Measurements from ENCODE around the gene BLOC1S3. TPM values are rescaled to one million over a fixed set of nuclear protein-coding genes. Genes with fewer than 3 reads are reported as not detected.

Gene BLOC1S3
- total and polyA plus RNA-seq, 2 of the 13 experiments (the other 11 are each of a cell fraction or from before 2014, with no cell fraction given): 4.3 to 4.8 TPM

GRCh38 chr19:45168767-45169351 lies 9.7 kb upstream of the BLOC1S3 start (continued):
- TF ChIP-seq ZNF225 (CRISPR knock-in tag; IDR thresholded peaks at IDR 0.05): no peak
- no peak for TF ChIP-seq ZNF746 (CRISPR knock-in tag; IDR thresholded peaks at IDR 0.05)
- no peak for TF ChIP-seq ZNF547 (CRISPR knock-in tag; IDR thresholded peaks at IDR 0.05)
- no peak for TF ChIP-seq BCL3 (CRISPR knock-in tag; IDR thresholded peaks at IDR 0.05)
- no peak for TF ChIP-seq PHB2 (IDR thresholded peaks at IDR 0.05; ENCODE audit: partially characterized antibody)
- TF ChIP-seq ZSCAN21 (CRISPR knock-in tag; IDR thresholded peaks at IDR 0.05; ENCODE audit: borderline replicate concordance): no peak
- peak; percentile 36; the same call in 1 of the 2 replicates for TF ChIP-seq ZFY (CRISPR knock-in tag; IDR thresholded peaks at IDR 0.05)
- no peak for TF ChIP-seq NFIB (CRISPR knock-in tag; IDR thresholded peaks at IDR 0.05; ENCODE audit: borderline replicate concordance)
- TF ChIP-seq HMG20B (CRISPR knock-in tag; conservative IDR thresholded peaks at IDR 0.05): 0 out of 2 replicates have a peak, but pooled peaks have one; percentile 31
- peak; percentile 71 for TF ChIP-seq PPARG (CRISPR knock-in tag; conservative IDR thresholded peaks at IDR 0.05)
- TF ChIP-seq PITX1 (CRISPR knock-in tag; IDR thresholded peaks at IDR 0.05): 0 out of 2 replicates have a peak, but pooled peaks have one; percentile 35
- 0 out of 2 replicates have a peak, but pooled peaks have one; percentile 12 for TF ChIP-seq CEBPG (CRISPR knock-in tag; IDR thresholded peaks at IDR 0.05)
- TF ChIP-seq ZNF263 (CRISPR knock-in tag; IDR thresholded peaks at IDR 0.05): no peak
- TF ChIP-seq MXD4 (CRISPR knock-in tag; IDR thresholded peaks at IDR 0.05): no peak
- TF ChIP-seq, protein P1, sequence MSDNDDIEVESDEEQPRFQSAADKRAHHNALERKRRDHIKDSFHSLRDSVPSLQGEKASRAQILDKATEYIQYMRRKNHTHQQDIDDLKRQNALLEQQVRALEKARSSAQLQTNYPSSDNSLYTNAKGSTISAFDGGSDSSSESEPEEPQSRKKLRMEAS (IDR thresholded peaks at IDR 0.05): 0 out of 2 replicates have a peak, but pooled peaks have one; percentile 40
- peak; percentile 87 for TF ChIP-seq ZNF576 (CRISPR knock-in tag; IDR thresholded peaks at IDR 0.05)
- TF ChIP-seq TEAD3 (CRISPR knock-in tag; optimal IDR thresholded peaks at IDR 0.05; ENCODE audit: borderline replicate concordance): peak; percentile 37
- TF ChIP-seq SAP130 (CRISPR knock-in tag; IDR thresholded peaks at IDR 0.05; ENCODE audit: low read depth): peak; percentile 75
- TF ChIP-seq SNAI1 (CRISPR knock-in tag; IDR thresholded peaks at IDR 0.05; ENCODE audit: borderline replicate concordance): no peak
- no peak for TF ChIP-seq LCORL (IDR thresholded peaks at IDR 0.05)
- no peak for TF ChIP-seq LCORL (CRISPR knock-in tag; IDR thresholded peaks at IDR 0.05)
- TF ChIP-seq ZNF713 (CRISPR knock-in tag; IDR thresholded peaks at IDR 0.05): 0 out of 2 replicates have a peak, but pooled peaks have one; percentile 63
- TF ChIP-seq, protein P2, sequence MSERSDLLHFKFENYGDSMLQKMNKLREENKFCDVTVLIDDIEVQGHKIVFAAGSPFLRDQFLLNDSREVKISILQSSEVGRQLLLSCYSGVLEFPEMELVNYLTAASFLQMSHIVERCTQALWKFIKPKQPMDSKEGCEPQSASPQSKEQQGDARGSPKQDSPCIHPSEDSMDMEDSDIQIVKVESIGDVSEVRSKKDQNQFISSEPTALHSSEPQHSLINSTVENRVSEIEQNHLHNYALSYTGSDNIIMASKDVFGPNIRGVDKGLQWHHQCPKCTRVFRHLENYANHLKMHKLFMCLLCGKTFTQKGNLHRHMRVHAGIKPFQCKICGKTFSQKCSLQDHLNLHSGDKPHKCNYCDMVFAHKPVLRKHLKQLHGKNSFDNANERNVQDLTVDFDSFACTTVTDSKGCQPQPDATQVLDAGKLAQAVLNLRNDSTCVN (CRISPR knock-in tag; IDR thresholded peaks at IDR 0.05; ENCODE audit: borderline replicate concordance): 0 out of 2 replicates have a peak, but pooled peaks have one; percentile 44
- TF ChIP-seq ZNF317 (CRISPR knock-in tag; IDR thresholded peaks at IDR 0.05): 0 out of 2 replicates have a peak, but pooled peaks have one; percentile 11
- no peak for TF ChIP-seq HNF4G (IDR thresholded peaks at IDR 0.05; ENCODE audit: borderline replicate concordance, low read depth, low read length)
- TF ChIP-seq HNF4G (CRISPR knock-in tag; IDR thresholded peaks at IDR 0.05; ENCODE audit: borderline replicate concordance, low read depth): no peak
- TF ChIP-seq, protein P3, sequence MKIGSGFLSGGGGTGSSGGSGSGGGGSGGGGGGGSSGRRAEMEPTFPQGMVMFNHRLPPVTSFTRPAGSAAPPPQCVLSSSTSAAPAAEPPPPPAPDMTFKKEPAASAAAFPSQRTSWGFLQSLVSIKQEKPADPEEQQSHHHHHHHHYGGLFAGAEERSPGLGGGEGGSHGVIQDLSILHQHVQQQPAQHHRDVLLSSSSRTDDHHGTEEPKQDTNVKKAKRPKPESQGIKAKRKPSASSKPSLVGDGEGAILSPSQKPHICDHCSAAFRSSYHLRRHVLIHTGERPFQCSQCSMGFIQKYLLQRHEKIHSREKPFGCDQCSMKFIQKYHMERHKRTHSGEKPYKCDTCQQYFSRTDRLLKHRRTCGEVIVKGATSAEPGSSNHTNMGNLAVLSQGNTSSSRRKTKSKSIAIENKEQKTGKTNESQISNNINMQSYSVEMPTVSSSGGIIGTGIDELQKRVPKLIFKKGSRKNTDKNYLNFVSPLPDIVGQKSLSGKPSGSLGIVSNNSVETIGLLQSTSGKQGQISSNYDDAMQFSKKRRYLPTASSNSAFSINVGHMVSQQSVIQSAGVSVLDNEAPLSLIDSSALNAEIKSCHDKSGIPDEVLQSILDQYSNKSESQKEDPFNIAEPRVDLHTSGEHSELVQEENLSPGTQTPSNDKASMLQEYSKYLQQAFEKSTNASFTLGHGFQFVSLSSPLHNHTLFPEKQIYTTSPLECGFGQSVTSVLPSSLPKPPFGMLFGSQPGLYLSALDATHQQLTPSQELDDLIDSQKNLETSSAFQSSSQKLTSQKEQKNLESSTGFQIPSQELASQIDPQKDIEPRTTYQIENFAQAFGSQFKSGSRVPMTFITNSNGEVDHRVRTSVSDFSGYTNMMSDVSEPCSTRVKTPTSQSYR (CRISPR knock-in tag; IDR thresholded peaks at IDR 0.05; ENCODE audit: borderline replicate concordance): no peak
- TF ChIP-seq ZBTB42 (CRISPR knock-in tag; IDR thresholded peaks at IDR 0.05): no peak

All from HepG2 (cell line).